K562 (cell line): ENCODE measurements around the gene PYGB. TPM values are rescaled to one million over a fixed set of nuclear protein-coding genes. Genes with fewer than 3 reads are reported as not detected.
A peak's percentile ranks its signal among the peaks of the same experiment; 100 is the strongest.

Experiments used
- BHLHE40 ChIP-seq: IDR thresholded peaks from 2 replicates; pipeline ENCODE4 v1.6.1; 2011; ENCODE audit warnings: low read length, improper control_type of control experiment
- BRD4 ChIP-seq: fragments of 200-600 bp; sonication (generic); IDR thresholded peaks from 2 replicates; pipeline ENCODE4 v1.6.1; 2017; ENCODE audit warnings: inconsistent platforms
- BRF2 ChIP-seq: IDR thresholded peaks from 3 replicates; pipeline ENCODE4 v1.6.1; 2011; ENCODE audit warnings: borderline replicate concordance, mild to moderate bottlenecking; ENCODE audit not compliant: insufficient read length, insufficient read depth
- CBFB ChIP-seq: sonication (generic); formaldehyde crosslinking; IDR thresholded peaks from 2 replicates; pipeline ENCODE4 v1.4.0; 2020; ENCODE audit warnings: mild to moderate bottlenecking, missing genetic modification reagents
- FOXJ3 ChIP-seq: sonication (generic); formaldehyde crosslinking; IDR thresholded peaks from 2 replicates; pipeline ENCODE4 v1.4.0; 2020; ENCODE audit warnings: mild to moderate bottlenecking, missing genetic modification reagents
- KLF1 ChIP-seq: fragments of 450-650 bp; IDR thresholded peaks from 2 replicates; pipeline ENCODE4 v1.6.1; 2016; ENCODE audit warnings: missing genetic modification characterization, missing compliant biosample characterization
- MAFF ChIP-seq: IDR thresholded peaks from 2 replicates; pipeline ENCODE4 v1.6.1; 2012; ENCODE audit warnings: low read length, improper control_type of control experiment
- MBD1 ChIP-seq: fragments of 250-450 bp; sonication (Bioruptor Pico); IDR thresholded peaks from 2 replicates; pipeline ENCODE4 v1.8.0; 2022; ENCODE audit warnings: inconsistent platforms
- MEF2D ChIP-seq: conservative IDR thresholded peaks from 2 replicates; pipeline ENCODE4 v1.6.1; 2016; ENCODE audit warnings: low read depth, missing genetic modification characterization, missing compliant biosample characterization
- PHF20 ChIP-seq: fragments of 450-650 bp; IDR thresholded peaks from 2 replicates; pipeline ENCODE4 v1.6.1; 2018; ENCODE audit not compliant: partially characterized antibody
- PHF21A ChIP-seq: fragments of 450-650 bp; IDR thresholded peaks from 2 replicates; pipeline ENCODE4 v1.6.1; 2017; ENCODE audit warnings: low read depth, borderline replicate concordance
- POLR3A ChIP-seq: IDR thresholded peaks from 2 replicates; pipeline ENCODE4 v1.6.1; 2011; ENCODE audit warnings: borderline replicate concordance, mild to moderate bottlenecking, moderate library complexity; ENCODE audit not compliant: insufficient read length, insufficient read depth; ENCODE audit errors: extremely low read depth
- PRDM10 ChIP-seq: fragments of 450-650 bp; IDR thresholded peaks from 2 replicates; pipeline ENCODE4 v1.6.1; 2018; ENCODE audit not compliant: partially characterized antibody
- RBM15 ChIP-seq: fragments of 200-400 bp; formaldehyde crosslinking; IDR thresholded peaks from 2 replicates; pipeline ENCODE4 v1.6.1; 2018; ENCODE audit warnings: mild to moderate bottlenecking, low read length, moderate library complexity; ENCODE audit not compliant: insufficient read depth
- SAP30 ChIP-seq: fragments of 200-600 bp; sonication (generic); IDR thresholded peaks from 2 replicates; pipeline ENCODE4 v1.6.1; 2012; ENCODE audit warnings: borderline replicate concordance, low read depth, mild to moderate bottlenecking, moderate library complexity, low read length, control low read depth, inconsistent platforms; ENCODE audit not compliant: insufficient read depth, poor library complexity, severe bottlenecking
- SIN3A ChIP-seq, 2 experiments: fragments of 150-350 bp in 1 of 2; IDR thresholded peaks; 2 replicates each; pipeline ENCODE4 v1.6.1; 2011 to 2016; ENCODE audit warnings: borderline replicate concordance in 2 of 2, low read depth in 2 of 2, low read length in 2 of 2, mild to moderate bottlenecking in 2 of 2, moderate library complexity in 2 of 2; ENCODE audit not compliant: control insufficient read depth in 1 of 2
- SMAD3 ChIP-seq: fragments of 450-650 bp; formaldehyde crosslinking; conservative IDR thresholded peaks from 2 replicates; pipeline ENCODE4 v1.4.0; 2020; ENCODE audit warnings: mild to moderate bottlenecking
- TAF7 ChIP-seq: fragments of 450-650 bp; IDR thresholded peaks from 2 replicates; pipeline ENCODE4 v1.6.1; 2016; ENCODE audit warnings: missing genetic modification characterization, missing compliant biosample characterization
- TRIM24 ChIP-seq, 2 experiments: fragments of 450-650 bp; IDR thresholded peaks; 2 replicates each; pipeline ENCODE4 v1.6.1; 2016
- YBX1 ChIP-seq: fragments of 450-650 bp; IDR thresholded peaks from 2 replicates; pipeline ENCODE4 v1.7.1; 2016; ENCODE audit warnings: mild to moderate bottlenecking
- ZFX ChIP-seq: sonication (generic); formaldehyde crosslinking; IDR thresholded peaks from 2 replicates; pipeline ENCODE4 v1.8.0; 2022; ENCODE audit warnings: mild to moderate bottlenecking, missing genetic modification reagents, moderate library complexity
- ZNF12 ChIP-seq: sonication (generic); formaldehyde crosslinking; IDR thresholded peaks from 2 replicates; pipeline ENCODE4 v1.4.0; 2020; ENCODE audit warnings: mild to moderate bottlenecking, missing genetic modification reagents
- ZNF75A ChIP-seq: fragments of 450-650 bp; formaldehyde crosslinking; IDR thresholded peaks from 2 replicates; pipeline ENCODE4 v1.4.0; 2020; ENCODE audit warnings: mild to moderate bottlenecking
- ZNF79 ChIP-seq: fragments of 250-450 bp; sonication (Bioruptor Pico); IDR thresholded peaks from 2 replicates; pipeline ENCODE4 v1.4.0; 2020; ENCODE audit warnings: low read depth, mild to moderate bottlenecking, moderate library complexity
- polyA plus RNA-seq, 8 experiments: library from polyadenylated mRNA; depleted of rRNA in 4 of 8; stranded (reverse) in 5 of 8; unstranded in 3 of 8; fragments of >200 nt; fragmentation: Nextera tagmentation in 2 of 8; fragmentation: Illumina TruSeq in 1 of 8; extraction: Ambion mirVana in 2 of 8; extraction: Trizol in 1 of 8; gene quantifications; 2 replicates each; pipeline versions ENCODE4 v1.2.1 to v1.2.3, GENCODE V29; 2011 to 2014; ENCODE audit warnings: inconsistent platforms in 1 of 8, missing spikeins in 1 of 8
- total RNA-seq, 7 experiments: library from RNA; depleted of rRNA in 6 of 7; stranded (reverse); fragments of >200 nt in 6 of 7; fragmentation: Illumina TruSeq in 2 of 7; extraction: Trizol in 2 of 7; gene quantifications; 2 replicates each; pipeline versions ENCODE4 v1.2.1 to v1.2.3, GENCODE V29; 2011 to 2021; ENCODE audit warnings: low replicate concordance in 1 of 7

Gene PYGB
- total and polyA plus RNA-seq, 9 of the 15 experiments (the other 6 are each of a cell fraction or from before 2014, with no cell fraction given), result 0.34 to 18.0 (median 9.8) TPM

GRCh38 chr20:25223179-25223661, 24.7 kb upstream of the PYGB start (continued):
- TF ChIP-seq FOXJ3 (CRISPR knock-in tag) (no peak), PHF21A (no peak), BHLHE40 (no peak), YBX1 (no peak), TRIM24 (IDR thresholded peaks at IDR 0.05) (peak; percentile 24 to 70; a peak in 2 of 4 replicates), SMAD3 (CRISPR knock-in tag) (no peak), SAP30 (no peak), BRF2 (no peak), BRD4 (no peak), PRDM10 (no peak), SIN3A (IDR thresholded peaks at IDR 0.05; ENCODE audit: borderline replicate concordance in 2 of 2, control insufficient read depth in 1 of 2, low read depth in 2 of 2, low read length in 2 of 2) (no peak), RBM15 (no peak), PHF20 (no peak), CBFB (CRISPR knock-in tag) (no peak), ZFX (CRISPR knock-in tag) (0 out of 2 replicates have a peak, but pooled peaks have one; percentile 24), MAFF (no peak), KLF1 (tag) (no peak), ZNF79 (no peak), MEF2D (tag) (no peak), TAF7 (no peak), ZNF75A (CRISPR knock-in tag) (no peak), MBD1 (CRISPR knock-in tag) (no peak), POLR3A (no peak), ZNF12 (no peak)
